ENCODE measurements around the gene NAGLU.

NAGLU gene

DNA sequence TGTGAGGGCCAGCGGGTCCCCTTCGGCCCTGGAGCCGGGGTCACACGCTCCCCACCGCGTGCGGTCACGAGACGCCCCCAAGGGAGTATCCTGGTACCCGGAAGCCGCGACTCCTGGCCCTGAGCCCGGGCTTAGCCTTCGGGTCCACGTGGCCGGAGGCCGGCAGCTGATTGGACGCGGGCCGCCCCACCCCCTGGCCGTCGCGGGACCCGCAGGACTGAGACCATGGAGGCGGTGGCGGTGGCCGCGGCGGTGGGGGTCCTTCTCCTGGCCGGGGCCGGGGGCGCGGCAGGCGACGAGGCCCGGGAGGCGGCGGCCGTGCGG lies at the start of gene NAGLU:
Gene NAGLU (plus strand): TSS at position 194 of the 324 bp plus-strand sequence. CDS start 32 bp downstream, at position 226.
- DNase-seq = peak; percentile 82

DNA sequence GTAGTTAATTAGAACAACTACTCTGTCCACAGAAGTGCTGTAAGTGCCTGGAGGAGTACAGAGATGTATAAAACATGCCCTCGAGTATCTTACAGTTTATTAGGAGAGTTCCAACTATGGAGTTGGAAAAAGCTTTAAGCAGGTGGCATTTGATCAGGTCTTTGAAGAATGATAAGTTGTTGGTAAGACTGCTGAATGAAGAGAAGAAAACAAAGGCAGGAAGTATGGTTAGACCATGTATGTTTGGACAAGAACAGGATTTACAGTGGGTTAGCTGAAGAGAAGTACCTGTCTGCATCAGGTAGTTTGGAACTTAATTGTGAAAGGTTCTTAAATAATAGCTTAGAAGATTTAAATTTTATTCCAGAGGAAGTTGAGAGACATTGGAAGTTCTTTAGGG lies 48.0 kb upstream of the NAGLU start:
- no peak for DNase-seq

DNA sequence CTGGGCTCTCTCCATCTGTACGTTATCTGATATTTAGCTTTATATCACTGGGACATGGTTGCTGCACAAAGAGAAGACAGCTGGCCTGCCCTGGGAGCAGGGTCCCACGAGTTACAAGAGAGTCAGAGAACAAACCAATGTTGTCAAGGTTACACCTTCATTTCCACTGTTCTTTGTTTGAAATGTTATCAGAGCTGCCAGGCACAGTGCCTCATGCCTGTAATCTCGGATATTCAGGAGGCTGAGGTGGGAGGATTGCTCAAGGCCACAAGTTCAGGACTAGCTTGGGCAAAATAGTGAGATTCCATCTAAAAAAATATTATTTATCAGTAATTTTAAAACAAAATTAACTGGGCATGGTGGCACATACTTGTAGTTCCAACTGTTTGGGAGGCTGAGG lies 42.7 kb upstream of the NAGLU start:
- no peak for DNase-seq

DNA sequence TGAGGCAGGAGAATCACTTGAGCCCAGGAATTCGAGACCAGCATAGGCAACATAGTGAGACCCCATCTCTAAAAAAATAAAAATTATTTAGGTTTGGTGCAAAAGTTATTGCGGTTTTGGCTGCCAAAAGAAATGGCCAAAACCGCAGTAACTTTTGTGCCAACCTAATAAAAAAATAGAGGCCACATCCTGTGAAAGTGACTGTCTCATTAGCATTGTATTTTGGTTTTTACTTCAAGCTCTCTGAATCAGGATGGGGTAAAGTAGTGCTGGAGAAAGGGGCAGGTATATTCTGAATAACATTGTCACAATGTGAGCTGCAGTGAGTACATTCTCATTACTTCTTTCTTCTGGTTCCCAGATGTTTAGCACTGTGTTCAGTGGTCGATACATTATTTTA lies 41.4 kb upstream of the NAGLU start:
- DNase-seq = no peak

DNA sequence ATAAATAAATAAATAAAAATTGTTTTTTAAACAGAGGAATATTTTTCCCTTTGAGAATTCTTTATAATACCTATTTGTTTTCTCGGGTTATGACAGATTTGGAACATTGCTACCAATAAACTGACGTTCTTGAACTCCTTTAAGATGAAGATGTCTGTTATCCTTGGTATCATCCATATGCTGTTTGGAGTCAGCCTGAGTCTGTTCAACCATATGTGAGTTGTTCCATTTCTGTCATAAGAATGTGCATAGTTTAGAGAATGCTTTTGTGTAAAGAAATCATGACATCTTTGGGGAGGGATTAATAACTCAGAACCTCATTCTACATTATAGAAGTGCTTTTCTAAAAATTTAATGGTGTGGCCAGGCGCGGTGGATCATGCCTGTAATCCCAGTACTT lies 37.2 kb upstream of the NAGLU start:
- DNase-seq = no peak

DNA sequence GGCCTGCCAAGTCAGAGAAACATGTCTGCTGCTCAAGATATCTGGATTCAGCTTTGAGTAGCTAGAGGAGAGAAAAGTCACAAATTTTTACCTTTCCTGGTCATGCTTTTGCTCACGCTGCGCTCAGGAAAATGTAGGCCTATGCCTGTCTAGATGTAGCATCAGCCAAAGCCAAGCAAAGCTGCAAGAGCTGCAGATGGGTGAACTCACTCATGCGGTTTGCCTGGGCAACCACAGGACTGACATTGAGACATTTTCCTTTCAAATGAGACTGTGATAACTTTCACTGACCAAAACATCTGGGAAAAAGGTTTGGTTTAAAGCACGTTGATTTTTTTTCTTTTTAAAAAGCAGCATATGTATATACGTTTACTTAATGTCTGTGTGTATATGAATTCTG lies 34.0 kb upstream of the NAGLU start:
- DNase-seq = no peak

DNA sequence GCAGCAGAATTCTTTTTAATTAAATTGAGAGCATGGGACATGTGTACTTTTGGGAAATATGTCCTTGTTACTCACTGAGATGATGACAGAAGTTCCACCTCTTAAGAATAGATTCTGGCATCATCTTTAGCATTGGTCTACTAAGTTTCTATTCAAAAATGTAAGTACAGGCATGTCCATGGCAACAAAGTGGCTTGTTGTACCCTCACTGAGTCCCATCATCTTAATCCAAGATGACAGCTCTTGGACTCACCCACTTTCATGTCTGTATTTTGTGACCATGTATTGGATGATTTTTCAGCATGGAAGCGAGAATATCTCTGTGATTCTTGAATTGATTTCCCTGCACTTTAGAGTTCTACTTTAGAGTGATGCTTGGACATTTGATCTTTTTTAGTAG lies 33.1 kb upstream of the NAGLU start:
- DNase-seq = no peak

DNA sequence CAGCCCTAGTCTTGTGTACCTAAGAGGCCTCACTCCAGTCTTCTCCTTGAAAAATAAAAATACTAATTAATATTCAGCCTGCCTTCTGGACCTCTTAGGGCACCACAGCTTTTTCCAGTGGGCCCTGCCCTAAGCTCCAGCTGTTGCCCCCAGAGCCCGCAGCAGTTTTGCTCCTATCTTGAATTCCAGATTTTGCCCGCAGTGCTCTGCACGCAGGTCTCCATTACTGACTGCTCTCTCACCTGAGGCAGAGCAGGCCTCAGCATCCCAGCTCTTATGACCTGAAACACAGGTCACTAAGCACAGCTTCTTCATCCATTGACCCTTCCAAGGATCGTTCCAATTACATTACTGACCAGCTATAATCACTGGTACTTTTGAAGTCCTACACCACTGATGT lies 28.4 kb upstream of the NAGLU start:
- DNase-seq = no peak

DNA sequence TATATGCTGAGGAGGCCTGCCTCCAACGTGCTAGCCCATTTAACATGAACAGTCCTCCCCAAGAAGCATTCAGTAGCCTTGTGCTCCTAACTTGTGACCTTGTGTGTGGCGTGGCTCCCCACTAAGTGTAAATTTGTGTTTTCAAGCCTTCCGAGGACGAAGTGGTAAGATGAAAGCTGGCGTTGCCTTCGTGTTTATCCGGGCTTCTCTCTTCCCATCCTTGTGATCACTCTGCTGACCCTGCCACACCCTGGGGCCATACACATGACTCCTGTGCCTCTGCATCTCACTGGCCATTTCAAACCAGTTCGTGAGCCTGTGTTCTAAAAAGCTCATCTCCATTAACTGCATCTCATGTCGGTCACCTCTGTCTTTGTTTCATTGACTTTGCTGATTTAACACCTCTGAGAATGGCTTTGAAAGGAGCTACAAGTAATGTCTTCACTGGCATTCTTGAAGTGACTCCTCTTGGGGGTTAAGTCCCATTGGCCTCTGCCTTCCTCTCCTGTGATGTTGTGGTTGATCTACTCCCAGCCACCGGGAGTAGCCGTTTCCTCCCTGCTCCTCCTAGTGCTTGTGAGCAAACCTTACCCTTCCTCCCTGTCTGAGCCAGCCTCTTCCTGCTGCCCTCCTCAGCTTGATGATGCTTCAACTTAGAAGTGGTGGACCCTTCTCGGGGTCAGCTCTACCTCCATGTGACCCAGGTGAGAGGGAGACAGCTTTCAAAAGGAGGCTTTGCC lies 27.4 kb upstream of the NAGLU start:
- DNase-seq = no peak

DNA sequence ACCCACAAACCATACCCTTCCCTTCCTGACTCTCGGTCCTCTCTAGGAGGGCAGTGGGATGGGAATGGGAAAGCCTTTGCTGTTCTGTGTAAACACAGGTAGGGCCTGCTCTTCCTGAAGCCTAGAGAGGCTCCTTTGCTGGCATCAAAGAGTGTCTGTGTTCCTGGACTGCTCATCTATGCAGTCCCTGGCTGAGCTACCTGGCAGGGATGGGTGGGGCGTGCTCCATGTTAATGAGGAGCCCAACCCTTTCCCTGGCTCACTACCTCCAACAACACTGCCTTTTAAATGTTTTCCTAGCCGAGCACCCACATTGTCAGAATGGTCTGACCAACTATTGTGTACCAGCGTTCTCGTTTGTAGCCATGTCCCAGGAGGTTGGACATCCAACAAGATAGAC lies 26.6 kb upstream of the NAGLU start:
- no peak for DNase-seq

DNA sequence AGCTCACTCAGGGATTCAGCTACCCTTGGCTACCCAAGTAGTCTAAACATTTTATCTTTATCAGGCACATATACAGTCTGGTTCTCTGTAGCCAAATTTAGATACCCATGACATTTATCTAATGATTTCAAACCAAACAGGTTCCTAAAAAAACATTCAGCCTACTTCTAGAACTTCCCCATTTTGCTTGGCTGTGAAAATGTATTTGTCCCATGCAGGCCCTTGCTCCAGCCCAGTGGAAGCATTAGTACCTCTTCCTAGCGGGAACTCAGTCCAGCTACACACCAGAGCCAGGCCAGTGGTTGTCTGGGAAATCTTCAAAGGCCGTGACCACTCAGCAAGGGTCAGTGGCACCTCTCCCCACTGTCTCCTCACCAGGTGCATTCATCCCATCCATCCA lies 26.2 kb upstream of the NAGLU start:
- DNase-seq = no peak

DNA sequence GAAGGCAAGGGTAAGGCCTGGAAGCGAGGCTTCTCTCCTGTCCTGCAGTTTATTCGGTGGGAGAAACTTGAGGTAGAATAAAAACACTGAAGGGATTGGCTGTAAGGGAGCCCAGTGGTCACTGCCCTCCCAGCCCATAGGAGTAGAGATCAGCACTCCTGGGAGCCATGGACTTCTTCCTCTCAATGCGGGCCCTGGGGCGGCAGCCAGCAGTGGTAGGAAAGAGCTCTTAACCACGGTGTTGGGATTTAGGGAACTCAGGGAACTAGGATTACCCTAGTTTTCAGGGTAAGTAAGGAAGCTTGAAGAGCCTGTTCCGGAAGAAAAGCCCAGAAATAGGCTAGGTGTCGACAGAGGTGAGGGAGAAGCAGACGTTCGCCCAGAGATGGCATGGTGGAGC lies 23.8 kb upstream of the NAGLU start:
- no peak for DNase-seq

DNA sequence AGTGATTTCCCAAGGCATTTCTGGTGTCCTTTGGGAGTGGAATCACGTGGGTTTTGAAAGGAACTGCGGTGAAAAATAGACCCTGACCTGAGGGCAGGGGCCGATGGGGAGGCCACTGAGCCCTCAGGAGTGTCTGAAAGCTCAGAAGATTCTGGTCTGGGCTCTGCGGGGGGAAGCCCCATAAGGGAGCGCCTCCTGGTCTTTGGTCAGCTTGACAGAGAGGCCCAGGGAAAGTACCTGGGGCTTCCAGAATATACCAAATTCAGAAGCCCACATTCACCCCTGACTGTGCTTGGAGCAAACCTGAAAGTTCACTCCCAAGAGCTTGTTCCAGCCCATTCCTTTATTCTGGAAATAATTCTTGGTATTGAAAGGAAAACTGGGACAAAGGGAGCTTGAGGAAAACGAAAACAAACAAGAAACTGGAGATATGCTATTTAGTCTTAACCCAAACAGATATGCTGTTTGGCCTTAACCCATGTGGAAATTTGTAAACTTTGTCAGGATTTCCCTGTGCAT lies 23.2 kb upstream of the NAGLU start:
- DNase-seq = no peak

DNA sequence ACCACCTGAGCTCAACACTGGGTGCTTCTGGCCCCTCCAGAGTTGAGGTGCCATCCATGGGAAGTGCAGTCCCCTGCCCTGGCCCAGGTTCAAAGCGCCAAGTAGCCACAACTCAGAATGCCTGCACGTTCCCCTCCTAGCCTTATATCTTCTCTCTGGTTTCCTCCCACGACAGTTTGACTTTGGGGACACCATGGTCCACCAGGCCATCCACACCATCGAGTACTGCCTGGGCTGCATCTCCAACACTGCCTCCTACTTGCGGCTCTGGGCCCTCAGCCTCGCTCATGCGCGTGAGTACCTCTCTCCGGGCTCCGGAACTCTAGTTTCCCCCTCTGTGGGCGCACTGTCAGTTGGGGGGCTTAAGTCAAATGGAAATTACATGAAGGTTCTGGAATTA lies 22.4 kb upstream of the NAGLU start:
- no peak for DNase-seq

DNA sequence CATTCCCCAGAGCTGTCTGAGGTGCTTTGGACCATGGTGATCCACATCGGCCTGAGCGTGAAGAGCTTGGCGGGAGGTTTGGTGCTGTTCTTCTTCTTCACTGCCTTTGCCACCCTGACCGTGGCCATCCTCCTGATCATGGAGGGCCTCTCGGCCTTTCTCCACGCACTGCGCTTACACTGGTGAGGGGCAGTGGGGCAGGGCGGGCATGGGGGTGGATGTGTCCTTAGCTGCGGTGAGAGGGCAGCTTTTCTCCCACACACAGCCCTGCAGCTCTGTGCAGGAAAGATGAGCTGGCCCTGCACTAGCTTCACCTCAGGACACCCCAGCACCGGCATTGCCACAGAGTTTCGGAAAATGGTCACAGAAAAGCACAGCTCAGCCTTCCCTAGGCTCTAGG lies 21.8 kb upstream of the NAGLU start:
- no peak for DNase-seq

DNA sequence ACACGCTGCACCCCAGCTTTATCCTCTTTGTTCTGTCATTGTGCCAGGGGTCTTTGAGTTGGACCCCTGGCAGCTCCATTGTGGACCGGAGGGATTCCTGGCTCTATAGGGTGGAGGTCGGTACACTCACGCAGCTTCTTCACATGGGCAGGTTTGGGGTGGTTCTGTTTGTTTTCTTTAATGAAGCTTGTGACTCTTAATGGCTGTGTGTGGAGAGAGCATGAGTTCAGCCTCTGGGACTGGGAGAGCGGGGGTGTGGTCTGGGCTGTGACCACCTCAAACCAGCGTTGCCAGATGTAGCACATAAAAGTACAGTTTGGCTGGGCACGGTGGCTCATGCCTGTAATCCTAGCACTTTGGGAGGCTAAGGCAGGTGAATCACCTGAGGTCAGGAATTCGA lies 21.2 kb upstream of the NAGLU start:
- no peak for DNase-seq

DNA sequence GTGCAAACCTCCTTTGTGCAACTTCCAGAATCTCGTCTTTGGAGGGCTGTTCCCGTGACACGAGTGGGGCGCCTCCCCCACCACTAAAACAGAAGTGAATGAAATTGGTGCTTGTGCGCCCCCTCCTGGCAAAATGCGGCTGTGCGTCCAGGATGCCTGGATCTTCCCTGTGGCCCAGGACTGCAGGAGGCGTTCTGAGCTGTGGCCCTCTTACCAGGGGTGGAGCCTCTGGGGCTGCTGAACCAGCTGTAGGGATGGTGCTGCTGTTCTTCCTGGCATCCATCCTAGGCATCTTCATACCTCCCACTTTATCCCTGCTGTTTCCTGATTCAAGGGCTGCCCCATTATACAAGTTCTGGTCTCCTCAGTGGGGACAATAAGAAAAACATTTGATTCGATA lies 18.5 kb upstream of the NAGLU start:
- DNase-seq = peak; percentile 84

DNA sequence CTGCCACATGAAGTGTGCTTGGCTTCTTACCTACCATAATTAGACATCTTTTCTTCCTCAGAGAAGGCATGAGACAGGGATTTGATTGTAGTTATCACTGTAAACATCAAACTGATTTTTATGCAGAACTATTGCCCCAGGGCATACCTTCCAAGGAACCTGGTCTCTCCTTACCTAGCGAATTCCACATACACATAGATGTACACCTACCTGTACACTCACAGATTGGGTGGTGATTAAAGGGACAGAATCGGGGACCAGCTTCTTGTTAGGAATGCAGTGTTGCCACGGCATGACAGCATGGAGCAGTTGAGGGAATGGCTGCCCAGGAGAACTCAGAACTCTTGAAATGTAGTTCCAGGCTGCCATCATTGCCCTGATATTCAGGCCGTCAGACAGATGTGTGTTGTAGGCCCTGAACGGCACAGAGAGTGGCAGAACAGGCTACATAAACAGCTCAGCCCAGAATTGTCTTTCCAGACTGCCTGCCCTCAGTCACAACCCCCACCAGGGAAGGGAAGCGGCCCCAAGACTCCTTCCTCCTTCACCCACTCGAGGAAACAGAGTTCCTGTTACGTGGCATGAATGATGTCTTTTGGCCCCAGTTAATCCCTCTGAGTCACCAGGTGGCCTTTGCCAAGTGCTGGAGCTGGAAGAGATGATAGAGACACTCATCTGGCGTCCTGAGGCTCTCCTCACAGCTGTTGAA lies 17.8 kb upstream of the NAGLU start:
- DNase-seq = no peak

DNA sequence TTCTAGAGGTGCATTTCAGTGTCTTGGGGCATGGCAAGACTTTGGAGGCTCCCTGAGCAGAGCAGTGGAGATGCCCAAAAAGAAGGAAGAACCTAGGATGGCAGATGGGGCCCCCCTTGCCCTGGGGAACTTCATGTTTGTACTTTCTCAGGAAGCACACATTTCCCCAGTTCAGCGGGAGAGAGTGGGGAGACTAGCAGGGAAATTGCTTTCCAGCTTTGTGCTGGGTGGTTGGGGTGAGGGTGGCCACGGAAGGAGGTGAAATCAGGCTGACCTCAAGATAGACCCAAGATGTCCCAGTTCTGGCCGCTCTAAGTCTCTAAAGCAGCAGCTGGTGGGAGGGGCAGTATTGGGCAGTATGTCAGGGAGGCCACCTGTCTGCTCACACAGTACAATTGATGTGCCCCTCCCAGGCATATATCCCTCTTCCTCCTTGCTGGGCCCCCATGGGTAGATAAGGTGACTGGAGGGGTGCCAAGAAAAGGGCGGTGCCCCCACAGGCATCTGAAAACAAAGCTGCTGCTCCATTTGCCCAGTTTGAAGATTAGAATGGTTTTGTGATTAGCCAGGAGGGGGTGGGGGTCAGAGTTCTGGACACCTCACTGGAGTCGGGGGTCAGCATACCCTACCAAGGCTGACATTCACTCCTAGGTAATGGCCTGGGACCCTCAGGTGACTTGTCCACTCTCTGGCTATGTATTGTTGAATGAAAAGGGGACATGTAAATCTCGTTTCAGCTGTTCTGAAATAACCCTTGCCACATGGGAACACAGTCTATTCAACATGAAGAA lies 17.1 kb upstream of the NAGLU start:
- no peak for DNase-seq

DNA sequence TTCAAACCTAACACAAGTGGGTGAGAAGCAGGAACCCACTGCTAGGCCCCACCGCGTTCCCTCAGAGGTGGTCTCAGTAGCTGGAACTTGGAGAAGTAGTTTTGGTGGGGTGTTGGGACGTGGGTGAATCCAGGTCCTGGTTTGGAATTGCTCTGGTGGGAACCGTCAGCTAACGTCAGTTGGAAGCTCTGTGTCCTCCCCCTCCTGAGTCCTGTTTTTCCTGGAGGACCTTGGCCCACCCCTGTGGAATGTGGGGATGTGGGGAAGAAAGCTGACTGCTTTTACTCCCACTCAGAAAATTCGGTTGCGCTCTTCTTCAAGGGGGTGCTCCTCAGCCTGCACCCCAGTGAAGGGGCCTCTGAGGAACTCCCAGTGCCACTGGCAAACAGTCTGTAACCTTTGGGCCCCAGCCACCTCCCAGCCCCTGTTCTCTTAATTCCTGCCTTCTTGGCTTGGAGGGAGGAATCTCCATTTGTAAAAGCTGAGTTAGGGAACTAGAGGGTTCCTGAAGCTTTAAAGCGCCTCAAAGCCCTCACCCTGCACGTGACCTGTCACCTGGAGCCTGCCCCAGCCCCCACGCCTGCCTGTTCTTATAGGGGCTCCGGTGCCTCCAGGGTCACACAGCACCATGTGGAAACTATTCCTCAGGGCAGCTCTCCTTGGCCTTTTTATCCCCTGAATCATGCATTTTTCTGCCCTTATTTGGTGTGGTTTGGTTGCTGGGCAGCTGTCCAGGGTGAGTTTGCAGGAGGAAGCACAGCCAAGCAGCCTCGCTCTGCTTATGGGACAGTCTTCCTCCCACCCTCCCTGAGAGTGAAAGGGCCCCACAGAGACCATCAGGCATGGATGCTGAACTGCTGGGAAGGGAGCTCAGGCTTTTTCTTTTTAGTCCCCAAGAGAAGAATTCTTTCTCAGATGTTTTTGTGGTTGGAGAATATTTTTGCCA lies 16.2 kb upstream of the NAGLU start:
- no peak for DNase-seq

DNA sequence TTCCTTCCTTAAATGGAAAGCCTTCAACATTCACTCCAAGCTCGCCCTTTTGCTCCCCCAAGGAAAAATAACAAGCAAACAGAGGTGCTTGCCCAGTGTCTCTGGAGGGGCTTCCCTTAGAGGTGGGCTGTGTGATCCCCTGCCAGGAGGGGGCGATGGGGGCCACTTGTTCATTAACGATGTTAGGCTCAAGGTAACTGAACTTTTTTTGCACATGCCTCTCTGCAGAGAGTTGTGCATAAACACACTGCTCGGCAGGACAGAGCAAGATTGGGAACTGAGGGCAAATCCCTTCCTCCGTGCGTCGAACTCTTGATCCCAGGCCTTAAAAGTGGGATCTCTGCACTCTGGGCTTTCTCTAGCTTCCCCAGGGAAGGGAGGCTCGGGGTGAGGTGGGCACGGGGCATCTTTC lies 15.5 kb upstream of the NAGLU start:
- DNase-seq = peak; percentile 37

DNA sequence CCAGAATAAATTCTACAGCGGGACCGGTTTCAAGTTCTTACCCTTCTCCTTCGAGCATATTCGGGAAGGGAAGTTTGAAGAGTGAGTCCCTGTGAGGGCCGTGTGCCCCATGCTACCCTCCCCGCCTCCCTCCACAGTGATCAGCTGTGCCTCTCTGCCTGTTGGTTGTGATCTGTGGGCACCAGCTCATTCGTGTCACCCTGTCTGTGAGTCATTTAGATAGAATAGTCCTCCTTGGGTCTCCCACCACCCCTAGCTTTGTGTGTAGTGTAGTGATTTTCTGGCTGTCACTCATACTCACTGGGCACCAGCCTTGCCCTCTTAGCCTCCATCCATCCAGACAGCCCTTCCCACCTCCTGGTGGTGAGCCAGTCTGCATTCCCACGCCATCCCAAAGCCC lies 15.0 kb upstream of the NAGLU start:
- DNase-seq = no peak

Measured in activated CD8-positive, alpha-beta memory T cell treated with anti-CD3 and anti-CD28 coated beads, Interleukin-2, amount 50 U/mL, for 4 hours (primary cell).